Muscle layer of colon (tissue), 2 donors: ENCODE data around the gene PCBP3.

Source experiments
- H3K27ac ChIP-seq: one replicate; pipeline ENCODE4 v1.7.0; 2013; ENCODE audit warnings: low read depth, mild to moderate bottlenecking, low read length, moderate library complexity
- H3K27me3 ChIP-seq, 2 donors: one replicate each; pipeline ENCODE4 v1.7.0; 2013; ENCODE audit warnings: low read length in 2 of 2, mild to moderate bottlenecking in 2 of 2; ENCODE audit not compliant: insufficient read depth in 2 of 2, control insufficient read depth in 1 of 2
- H3K36me3 ChIP-seq: one replicate; pipeline ENCODE4 v1.7.0; 2013; ENCODE audit warnings: mild to moderate bottlenecking, low read length; ENCODE audit not compliant: insufficient read depth
- H3K4me1 ChIP-seq: one replicate; pipeline ENCODE4 v1.7.0; 2013; ENCODE audit warnings: mild to moderate bottlenecking, low read length; ENCODE audit not compliant: insufficient read depth
- H3K4me3 ChIP-seq, 2 donors: one replicate each; pipeline ENCODE4 v1.7.0; 2013; ENCODE audit warnings: low read length in 2 of 2, low read depth in 1 of 2, mild to moderate bottlenecking in 1 of 2, moderate library complexity in 1 of 2
- H3K9ac ChIP-seq: one replicate; pipeline ENCODE4 v1.7.0; 2013; ENCODE audit warnings: low read length
- H3K9me3 ChIP-seq: one replicate; pipeline ENCODE4 v1.7.0; 2013; ENCODE audit warnings: mild to moderate bottlenecking, low read length
- donor health status: abdominal sarcoma.
- donor health status: Adenocarcinoma of cecum.

Gene PCBP3

GRCh38 chr21:45630066-45630694 is 13.3 kb upstream of the PCBP3 start:
- Histone ChIP-seq H3K9ac (no peak overlapping the region), H3K4me1 (no peaks in the 10 kb centered on the region), H3K9me3 (no peaks in the 10 kb centered on the region), H3K36me3 (no peaks in the 10 kb centered on the region), H3K4me3 (no peak overlapping the region), H3K27me3 (no peaks in the 10 kb centered on the region), H3K27ac (no peak overlapping the region)

GRCh38 chr21:45630876-45631275 is 12.6 kb upstream of the PCBP3 start:
- no peaks in the 10 kb centered on the region for H3K4me1 ChIP-seq
- no peak overlapping the region for H3K4me3 ChIP-seq
- H3K27ac ChIP-seq, result no peak overlapping the region
- H3K27me3 ChIP-seq, result no peaks in the 10 kb centered on the region
- no peak overlapping the region for H3K9ac ChIP-seq
- no peaks in the 10 kb centered on the region for H3K36me3 ChIP-seq
- no peaks in the 10 kb centered on the region for H3K9me3 ChIP-seq

GRCh38 chr21:45631540-45631939 is 12.0 kb upstream of the PCBP3 start:
- Histone ChIP-seq H3K27ac (no peak overlapping the region), H3K4me1 (no peaks in the 10 kb centered on the region), H3K27me3 (no peaks in the 10 kb centered on the region)

GRCh38 chr21:45632160-45632559 is 11.4 kb upstream of the PCBP3 start:
- Histone ChIP-seq H3K27me3 (no peaks in the 10 kb centered on the region), H3K4me1 (no peaks in the 10 kb centered on the region), H3K9me3 (no peaks in the 10 kb centered on the region), H3K9ac (no peak overlapping the region), H3K4me3 (no peak overlapping the region), H3K36me3 (no peaks in the 10 kb centered on the region), H3K27ac (no peak overlapping the region)

More at GRCh38 chr21:45631540-45631939, 12.0 kb upstream of the PCBP3 start:
- Histone ChIP-seq H3K36me3 (no peaks in the 10 kb centered on the region), H3K4me3 (no peak overlapping the region), H3K9me3 (no peaks in the 10 kb centered on the region), H3K9ac (no peak overlapping the region)

- no peaks in the 10 kb centered on the region for H3K9me3 ChIP-seq
- H3K4me1 ChIP-seq, result no peaks in the 10 kb centered on the region
- no peak overlapping the region for H3K4me3 ChIP-seq
- no peaks in the 10 kb centered on the region for H3K36me3 ChIP-seq
- H3K27me3 ChIP-seq, result no peaks in the 10 kb centered on the region
- no peak overlapping the region for H3K9ac ChIP-seq
- no peak overlapping the region for H3K27ac ChIP-seq
These were observed 10.8 kb upstream of the PCBP3 start for GRCh38 chr21:45632637-45633251.

- Histone ChIP-seq H3K9me3 (no peaks in the 10 kb centered on the region), H3K27ac (no peak overlapping the region), H3K36me3 (no peaks in the 10 kb centered on the region), H3K4me3 (no peak overlapping the region), H3K4me1 (no peaks in the 10 kb centered on the region), H3K27me3 (no peaks in the 10 kb centered on the region), H3K9ac (no peak overlapping the region)
These were observed 8.9 kb upstream of the PCBP3 start for GRCh38 chr21:45634511-45635183.

GRCh38 chr21:45635271-45636151 is 8.0 kb upstream of the PCBP3 start:
- Histone ChIP-seq H3K27ac (no peak overlapping the region), H3K36me3 (no peaks in the 10 kb centered on the region), H3K4me3 (no peak overlapping the region), H3K27me3 (no peaks in the 10 kb centered on the region), H3K9ac (no peak overlapping the region), H3K4me1 (no peaks in the 10 kb centered on the region), H3K9me3 (no peaks in the 10 kb centered on the region)

GRCh38 chr21:45636459-45636858 is 7.1 kb upstream of the PCBP3 start:
- no peak overlapping the region for H3K9ac ChIP-seq
- H3K9me3 ChIP-seq, result no peaks in the 10 kb centered on the region
- H3K27ac ChIP-seq, result no peak overlapping the region
- no peaks in the 10 kb centered on the region for H3K27me3 ChIP-seq
- H3K4me3 ChIP-seq, result no peak overlapping the region
- no peaks in the 10 kb centered on the region for H3K36me3 ChIP-seq
- no peaks in the 10 kb centered on the region for H3K4me1 ChIP-seq

- Histone ChIP-seq H3K27me3 (peaks cover 0 to 2% of the 10 kb centered on the region in 2 donors), H3K4me3 (no peak overlapping the region), H3K36me3 (no peaks in the 10 kb centered on the region)
These were observed 6.4 kb upstream of the PCBP3 start for GRCh38 chr21:45636951-45637646.

GRCh38 chr21:45637883-45638282 is 5.6 kb upstream of the PCBP3 start:
- Histone ChIP-seq H3K9ac (no peak overlapping the region), H3K4me3 (no peak overlapping the region), H3K4me1 (no peaks in the 10 kb centered on the region), H3K9me3 (no peaks in the 10 kb centered on the region), H3K27ac (no peak overlapping the region), H3K27me3 (peaks cover 0 to 6% of the 10 kb centered on the region in 2 donors), H3K36me3 (no peaks in the 10 kb centered on the region)

More at GRCh38 chr21:45636951-45637646, 6.4 kb upstream of the PCBP3 start:
- H3K4me1 ChIP-seq, result no peaks in the 10 kb centered on the region
- H3K27ac ChIP-seq, result no peak overlapping the region
- H3K9me3 ChIP-seq, result no peaks in the 10 kb centered on the region
- H3K9ac ChIP-seq, result no peak overlapping the region

- peaks cover 0 to 6% of the 10 kb centered on the region in 2 donors for H3K27me3 ChIP-seq
- no peaks in the 10 kb centered on the region for H3K9me3 ChIP-seq
- no peak overlapping the region for H3K4me3 ChIP-seq
- no peak overlapping the region for H3K27ac ChIP-seq
- H3K36me3 ChIP-seq, result no peaks in the 10 kb centered on the region
- no peak overlapping the region for H3K9ac ChIP-seq
- H3K4me1 ChIP-seq, result no peaks in the 10 kb centered on the region
These were observed 4.8 kb upstream of the PCBP3 start for GRCh38 chr21:45638707-45639106.
